CD4-positive, CD25-positive, alpha-beta regulatory T cell (primary cell): ENCODE results near the gene HYDIN. TPM values are rescaled to one million over a fixed set of nuclear protein-coding genes. Genes with fewer than 3 reads are reported as not detected.

Experiments used
- ATAC-seq, 2 donors: fragments of 150-1000 bp; cut with Tn5 transposase; one replicate each; pipeline ENCODE4 v1.10.0; 2021; ENCODE audit warnings: low read depth in 2 of 2, moderate number of reproducible peaks in 2 of 2, moderate library complexity in 1 of 2
- DNase-seq, 3 donors: peaks; one replicate each; pipeline versions ENCODE4 v3.0.0 to v3.0.0-alpha.2; 2012 to 2022; ENCODE audit warnings: mixed read lengths in 1 of 3
- H3K27ac ChIP-seq: one replicate; pipeline ENCODE4 v1.7.0; 2013; ENCODE audit warnings: mild to moderate bottlenecking, low read length; ENCODE audit not compliant: insufficient read depth, poor library complexity, severe bottlenecking
- H3K27me3 ChIP-seq: one replicate; pipeline ENCODE4 v1.7.0; 2013; ENCODE audit warnings: low read length; ENCODE audit not compliant: control insufficient read depth, insufficient read depth
- H3K36me3 ChIP-seq: one replicate; pipeline ENCODE4 v1.7.0; 2013; ENCODE audit warnings: mild to moderate bottlenecking, low read length, moderate library complexity; ENCODE audit not compliant: control insufficient read depth, insufficient read depth
- H3K4me1 ChIP-seq: 2 replicates; pipeline ENCODE4 v1.7.0; 2013; ENCODE audit warnings: mild to moderate bottlenecking, low read length; ENCODE audit not compliant: insufficient read depth, control insufficient read depth, poor library complexity, severe bottlenecking
- H3K4me3 ChIP-seq: one replicate; pipeline ENCODE4 v1.7.0; 2013; ENCODE audit warnings: low read depth, mild to moderate bottlenecking, low read length, moderate library complexity
- H3K9me3 ChIP-seq, 2 experiments: 1 replicate in 1 of 2; 2 replicates in 1 of 2; pipeline ENCODE4 v1.7.0; 2013; ENCODE audit warnings: low read length in 2 of 2, mild to moderate bottlenecking in 1 of 2, moderate library complexity in 1 of 2; ENCODE audit not compliant: control insufficient read depth in 2 of 2
- H3K27ac Mint-ChIP-seq, 3 donors: one replicate each; pipeline ENCODE4 v1.8.0; 2020 to 2022; ENCODE audit warnings: mild to moderate bottlenecking in 3 of 3, mixed read lengths in 3 of 3, moderate library complexity in 2 of 3
- H3K27me3 Mint-ChIP-seq: one replicate; pipeline ENCODE4 v1.8.0; 2022; ENCODE audit warnings: mild to moderate bottlenecking, mixed read lengths
- H3K36me3 Mint-ChIP-seq: one replicate; pipeline ENCODE4 v1.8.0; 2020; ENCODE audit warnings: mixed read lengths
- H3K4me1 Mint-ChIP-seq, 4 donors: one replicate each; pipeline ENCODE4 v1.8.0; 2020 to 2022; ENCODE audit warnings: mixed read lengths in 4 of 4, mild to moderate bottlenecking in 1 of 4
- H3K4me3 Mint-ChIP-seq, 4 donors: one replicate each; pipeline ENCODE4 v1.8.0; 2020 to 2022; ENCODE audit warnings: mild to moderate bottlenecking in 4 of 4, mixed read lengths in 4 of 4, moderate library complexity in 3 of 4
- H3K9me3 Mint-ChIP-seq, 7 donors: one replicate each; pipeline ENCODE4 v1.8.0; 2020 to 2022; ENCODE audit warnings: mixed read lengths in 7 of 7, mild to moderate bottlenecking in 3 of 7, moderate library complexity in 2 of 7
- polyA plus RNA-seq, 4 donors: library from polyadenylated mRNA; unstranded; fragments of 300-500 nt; fragmentation: Illumina TruSeq; gene quantifications; one replicate each; pipeline ENCODE4 v1.2.3, GENCODE V29; 2021
- total RNA-seq: library from RNA; stranded (reverse); gene quantifications from one replicate; pipeline ENCODE4 v1.2.3, GENCODE V29; 2022

HYDIN gene
- total and polyA plus RNA-seq, 5 donors from 2014 or later = not detected

- Mint-ChIP-seq H3K4me1 (no peaks in the 10 kb centered on the region), H3K36me3 (no peaks in the 10 kb centered on the region), H3K9me3 (peaks cover 0 to 2% (median 0%) of the 10 kb centered on the region in 7 donors), H3K27ac (no peak overlapping the region), H3K4me3 (peak overlapping the region in 1 of 4 donors; percentile 32), H3K27me3 (peaks cover 4% of the 10 kb centered on the region)
- Histone ChIP-seq H3K4me3 (no peak overlapping the region), H3K27ac (no peak overlapping the region), H3K4me1 (no peaks in the 10 kb centered on the region), H3K36me3 (no peaks in the 10 kb centered on the region), H3K9me3 (no peaks in the 10 kb centered on the region), H3K27me3 (no peaks in the 10 kb centered on the region)
- DNase-seq (no peak), ATAC-seq (no peak)
Measured at GRCh38 chr16:71247478-71247877, 17.0 kb upstream of the HYDIN start.

GRCh38 chr16:71246309-71246708, 15.8 kb upstream of the HYDIN start:
- no peak overlapping the region for H3K27ac Mint-ChIP-seq
- no peaks in the 10 kb centered on the region for H3K9me3 ChIP-seq
- H3K4me3 Mint-ChIP-seq = no peak overlapping the region
- peaks cover 4% of the 10 kb centered on the region for H3K27me3 Mint-ChIP-seq
- H3K4me3 ChIP-seq = no peak overlapping the region
- H3K4me1 ChIP-seq = no peaks in the 10 kb centered on the region
- H3K36me3 Mint-ChIP-seq = no peaks in the 10 kb centered on the region
- no peaks in the 10 kb centered on the region for H3K27me3 ChIP-seq
- DNase-seq (no peak), ATAC-seq (no peak)
- no peaks in the 10 kb centered on the region for H3K4me1 Mint-ChIP-seq
- H3K36me3 ChIP-seq = no peaks in the 10 kb centered on the region
- no peak overlapping the region for H3K27ac ChIP-seq
- no peaks in the 10 kb centered on the region for H3K9me3 Mint-ChIP-seq

- Mint-ChIP-seq H3K4me3 (no peak overlapping the region), H3K27me3 (peaks cover 4% of the 10 kb centered on the region), H3K4me1 (no peaks in the 10 kb centered on the region), H3K36me3 (no peaks in the 10 kb centered on the region), H3K9me3 (no peaks in the 10 kb centered on the region), H3K27ac (no peak overlapping the region)
- Histone ChIP-seq H3K36me3 (no peaks in the 10 kb centered on the region), H3K27ac (no peak overlapping the region), H3K4me3 (no peak overlapping the region), H3K27me3 (no peaks in the 10 kb centered on the region), H3K9me3 (no peaks in the 10 kb centered on the region), H3K4me1 (no peaks in the 10 kb centered on the region)
- DNase-seq (no peak), ATAC-seq (no peak)
Measured at GRCh38 chr16:71244521-71244920, 14.0 kb upstream of the HYDIN start.

GRCh38 chr16:71242601-71243000, 12.1 kb upstream of the HYDIN start:
- Histone ChIP-seq H3K27me3 (no peaks in the 10 kb centered on the region), H3K4me1 (no peaks in the 10 kb centered on the region), H3K9me3 (no peaks in the 10 kb centered on the region), H3K27ac (no peak overlapping the region), H3K4me3 (no peak overlapping the region), H3K36me3 (no peaks in the 10 kb centered on the region)
- Mint-ChIP-seq H3K36me3 (no peaks in the 10 kb centered on the region), H3K4me1 (no peaks in the 10 kb centered on the region), H3K4me3 (no peak overlapping the region), H3K27ac (no peak overlapping the region), H3K9me3 (no peaks in the 10 kb centered on the region), H3K27me3 (peaks cover 4% of the 10 kb centered on the region)
- DNase-seq (no peak), ATAC-seq (no peak)

- no peak overlapping the region for H3K4me3 Mint-ChIP-seq
- Histone ChIP-seq H3K36me3 (no peaks in the 10 kb centered on the region), H3K27me3 (no peaks in the 10 kb centered on the region), H3K4me3 (no peak overlapping the region), H3K9me3 (no peaks in the 10 kb centered on the region), H3K27ac (no peak overlapping the region), H3K4me1 (no peaks in the 10 kb centered on the region)
- H3K9me3 Mint-ChIP-seq = no peaks in the 10 kb centered on the region
- H3K27me3 Mint-ChIP-seq = peaks cover 4% of the 10 kb centered on the region
- no peak overlapping the region for H3K27ac Mint-ChIP-seq
- no peaks in the 10 kb centered on the region for H3K36me3 Mint-ChIP-seq
- DNase-seq = no peak
- H3K4me1 Mint-ChIP-seq = no peaks in the 10 kb centered on the region
- ATAC-seq = no peak
Measured at GRCh38 chr16:71242036-71242435, 11.5 kb upstream of the HYDIN start.

GRCh38 chr16:71229344-71229743, 1.2 kb downstream of the HYDIN start:
- no peak overlapping the region for H3K4me3 ChIP-seq
- Mint-ChIP-seq H3K27me3 (peaks cover 19% of the 10 kb centered on the region), H3K27ac (no peak overlapping the region), H3K9me3 (peaks cover 3 to 53% (median 15%) of the 10 kb centered on the region in 7 donors), H3K36me3 (peaks cover 4% of the 10 kb centered on the region), H3K4me1 (no peaks in the 10 kb centered on the region), H3K4me3 (no peak overlapping the region)
- no peaks in the 10 kb centered on the region for H3K36me3 ChIP-seq
- ATAC-seq (no peak), DNase-seq (no peak)
- peaks cover 21 to 22% of the 10 kb centered on the region in 2 experiments for H3K9me3 ChIP-seq
- H3K27me3 ChIP-seq = peaks cover 14% of the 10 kb centered on the region
- H3K27ac ChIP-seq = no peak overlapping the region
- no peaks in the 10 kb centered on the region for H3K4me1 ChIP-seq

- DNase-seq = no peak
- Mint-ChIP-seq H3K36me3 (peaks cover 4% of the 10 kb centered on the region), H3K27me3 (peaks cover 19% of the 10 kb centered on the region), H3K9me3 (peaks cover 6 to 58% (median 18%) of the 10 kb centered on the region in 7 donors), H3K4me3 (no peak overlapping the region), H3K4me1 (no peaks in the 10 kb centered on the region), H3K27ac (no peak overlapping the region)
- ATAC-seq = no peak
- no peak overlapping the region for H3K4me3 ChIP-seq
- H3K27ac ChIP-seq = no peak overlapping the region
- no peaks in the 10 kb centered on the region for H3K36me3 ChIP-seq
- H3K4me1 ChIP-seq = no peaks in the 10 kb centered on the region
- peaks cover 18 to 21% of the 10 kb centered on the region in 2 experiments for H3K9me3 ChIP-seq
- H3K27me3 ChIP-seq = peaks cover 9% of the 10 kb centered on the region
Measured at GRCh38 chr16:71226229-71227141, 4.0 kb downstream of the HYDIN start.

- no peak overlapping the region for H3K27ac Mint-ChIP-seq
- H3K27ac ChIP-seq = no peak overlapping the region
- no peak overlapping the region for H3K4me3 Mint-ChIP-seq
- H3K27me3 Mint-ChIP-seq = peaks cover 11% of the 10 kb centered on the region
- H3K9me3 ChIP-seq = peaks cover 17 to 18% of the 10 kb centered on the region in 2 experiments
- H3K36me3 Mint-ChIP-seq = peaks cover 4% of the 10 kb centered on the region
- H3K4me3 ChIP-seq = no peak overlapping the region
- peaks cover 11% of the 10 kb centered on the region for H3K27me3 ChIP-seq
- peaks cover 4 to 54% (median 15%) of the 10 kb centered on the region in 7 donors for H3K9me3 Mint-ChIP-seq
- H3K4me1 Mint-ChIP-seq = no peaks in the 10 kb centered on the region
- DNase-seq (no peak), ATAC-seq (no peak)
- no peaks in the 10 kb centered on the region for H3K36me3 ChIP-seq
- H3K4me1 ChIP-seq = no peaks in the 10 kb centered on the region
Measured at GRCh38 chr16:71225145-71225544, 5.4 kb downstream of the HYDIN start.
